HepG2 (cell line): ENCODE data around the gene C1GALT1. TPM values are rescaled to one million over a fixed set of nuclear protein-coding genes. Genes with fewer than 3 reads are reported as not detected.
A peak's percentile ranks its signal among the peaks of the same experiment; 100 is the strongest.

Experiments used
- ATF7-NPFF ChIP-seq: sonication (generic); formaldehyde crosslinking; IDR thresholded peaks from 2 replicates; pipeline ENCODE4 v1.8.1; 2023; ENCODE audit warnings: mild to moderate bottlenecking, low read depth, missing genetic modification reagents, moderate library complexity
- CHD2 ChIP-seq: IDR thresholded peaks from 2 replicates; pipeline ENCODE4 v1.6.1; 2011; ENCODE audit warnings: low read depth, low read length, improper control_type of control experiment
- IKZF4 ChIP-seq: sonication (generic); formaldehyde crosslinking; IDR thresholded peaks from 2 replicates; pipeline ENCODE4 v1.5.1; 2020; ENCODE audit warnings: borderline replicate concordance, mild to moderate bottlenecking, low read depth, missing genetic modification reagents; ENCODE audit errors: not compliant biosample characterization
- NONO ChIP-seq, 2 experiments: fragments of 450-650 bp in 1 of 2; sonication (generic) in 1 of 2; formaldehyde crosslinking in 1 of 2; IDR thresholded peaks in 1 of 2; conservative IDR thresholded peaks in 1 of 2; 2 replicates each; pipeline versions ENCODE4 v1.6.1 to v1.8.0; 2017 to 2022; ENCODE audit warnings: mild to moderate bottlenecking in 1 of 2, missing genetic modification reagents in 1 of 2, moderate library complexity in 1 of 2
- YEATS4 ChIP-seq: sonication (generic); formaldehyde crosslinking; IDR thresholded peaks from 2 replicates; pipeline ENCODE4 v1.4.0; 2020; ENCODE audit warnings: missing genetic modification reagents, borderline replicate concordance
- polyA plus RNA-seq, 8 experiments: library from polyadenylated mRNA; depleted of rRNA in 3 of 8; stranded (reverse) in 7 of 8; unstranded in 1 of 8; fragments of >200 nt; fragmentation: Illumina TruSeq in 4 of 8; extraction: Trizol in 4 of 8; gene quantifications; 2 replicates each; pipeline versions ENCODE4 v1.2.1 to v1.2.3, GENCODE V29; 2011 to 2016; ENCODE audit warnings: low read depth in 4 of 8, missing spikeins in 1 of 8, mixed read lengths in 1 of 8; ENCODE audit not compliant: insufficient read depth in 1 of 8
- total RNA-seq, 5 experiments: library from RNA; depleted of rRNA; stranded (reverse); fragments of >200 nt; fragmentation: Illumina TruSeq; extraction: Trizol; gene quantifications; 2 replicates each; pipeline ENCODE4 v1.2.3, GENCODE V29; 2016; ENCODE audit warnings: low read depth in 1 of 5
- TF ChIP-seq, protein P1 (sequence below): sonication (generic); formaldehyde crosslinking; IDR thresholded peaks from 2 replicates; pipeline ENCODE4 v1.4.0; 2020; ENCODE audit warnings: missing genetic modification reagents
- TF ChIP-seq, protein P2 (sequence below): sonication (generic); formaldehyde crosslinking; IDR thresholded peaks from 2 replicates; pipeline ENCODE4 v1.4.0; 2020; ENCODE audit warnings: missing genetic modification reagents, borderline replicate concordance
- TF ChIP-seq, protein P3 (sequence below): sonication (generic); formaldehyde crosslinking; IDR thresholded peaks from 2 replicates; pipeline ENCODE4 v1.5.1; 2020; ENCODE audit warnings: mild to moderate bottlenecking, missing genetic modification reagents, moderate library complexity
- TF ChIP-seq, protein P4 (sequence below): sonication (generic); formaldehyde crosslinking; IDR thresholded peaks from 2 replicates; pipeline ENCODE4 v1.4.0; 2020; ENCODE audit warnings: mild to moderate bottlenecking, missing genetic modification reagents

Gene C1GALT1
- total and polyA plus RNA-seq, 2 of the 13 experiments (the other 11 are each of a cell fraction or from before 2014, with no cell fraction given): 57.1 to 65.9 TPM

DNA sequence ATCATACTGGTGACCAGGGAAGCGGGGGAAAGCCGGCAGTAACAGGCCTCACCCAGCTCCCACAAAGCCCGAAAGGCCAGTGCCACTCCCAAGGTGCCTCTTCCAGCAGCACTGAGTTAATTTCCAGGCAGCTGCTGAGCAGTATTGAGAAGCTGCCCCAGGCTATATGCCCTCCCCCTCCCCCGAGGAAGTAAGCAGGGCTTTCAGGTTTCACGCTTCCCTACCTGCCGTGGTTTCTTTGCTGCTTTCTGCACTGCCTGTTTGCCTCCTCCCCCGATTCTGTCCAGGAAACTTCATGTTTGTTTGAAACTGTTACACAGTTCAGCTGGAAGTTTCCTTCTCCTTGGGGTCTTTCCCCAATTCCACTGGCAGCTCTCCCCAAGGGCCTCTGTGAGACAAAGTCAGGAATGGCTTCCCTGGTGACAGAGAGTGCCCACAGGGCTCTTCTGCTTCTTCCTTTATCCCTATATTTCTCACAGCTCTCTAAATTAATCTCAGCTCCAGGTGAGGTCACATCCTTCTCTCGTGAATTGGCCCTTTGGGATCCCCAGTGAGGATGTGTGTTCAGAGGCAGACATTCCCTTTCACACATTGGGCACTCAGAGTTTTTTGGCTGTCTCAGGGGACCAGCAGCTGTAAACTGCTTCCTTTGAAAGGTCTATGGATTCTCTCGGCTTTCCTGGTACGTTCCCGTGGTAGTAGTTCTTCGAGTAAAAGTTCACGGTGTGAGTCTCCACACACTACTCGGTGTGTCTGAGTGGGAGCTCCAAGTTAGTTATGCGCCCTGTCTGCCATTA, 19.4 kb downstream of the C1GALT1 start (continued):
- TF ChIP-seq, protein P1, sequence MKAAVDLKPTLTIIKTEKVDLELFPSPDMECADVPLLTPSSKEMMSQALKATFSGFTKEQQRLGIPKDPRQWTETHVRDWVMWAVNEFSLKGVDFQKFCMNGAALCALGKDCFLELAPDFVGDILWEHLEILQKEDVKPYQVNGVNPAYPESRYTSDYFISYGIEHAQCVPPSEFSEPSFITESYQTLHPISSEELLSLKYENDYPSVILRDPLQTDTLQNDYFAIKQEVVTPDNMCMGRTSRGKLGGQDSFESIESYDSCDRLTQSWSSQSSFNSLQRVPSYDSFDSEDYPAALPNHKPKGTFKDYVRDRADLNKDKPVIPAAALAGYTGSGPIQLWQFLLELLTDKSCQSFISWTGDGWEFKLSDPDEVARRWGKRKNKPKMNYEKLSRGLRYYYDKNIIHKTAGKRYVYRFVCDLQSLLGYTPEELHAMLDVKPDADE: no peak
- TF ChIP-seq, protein P2, sequence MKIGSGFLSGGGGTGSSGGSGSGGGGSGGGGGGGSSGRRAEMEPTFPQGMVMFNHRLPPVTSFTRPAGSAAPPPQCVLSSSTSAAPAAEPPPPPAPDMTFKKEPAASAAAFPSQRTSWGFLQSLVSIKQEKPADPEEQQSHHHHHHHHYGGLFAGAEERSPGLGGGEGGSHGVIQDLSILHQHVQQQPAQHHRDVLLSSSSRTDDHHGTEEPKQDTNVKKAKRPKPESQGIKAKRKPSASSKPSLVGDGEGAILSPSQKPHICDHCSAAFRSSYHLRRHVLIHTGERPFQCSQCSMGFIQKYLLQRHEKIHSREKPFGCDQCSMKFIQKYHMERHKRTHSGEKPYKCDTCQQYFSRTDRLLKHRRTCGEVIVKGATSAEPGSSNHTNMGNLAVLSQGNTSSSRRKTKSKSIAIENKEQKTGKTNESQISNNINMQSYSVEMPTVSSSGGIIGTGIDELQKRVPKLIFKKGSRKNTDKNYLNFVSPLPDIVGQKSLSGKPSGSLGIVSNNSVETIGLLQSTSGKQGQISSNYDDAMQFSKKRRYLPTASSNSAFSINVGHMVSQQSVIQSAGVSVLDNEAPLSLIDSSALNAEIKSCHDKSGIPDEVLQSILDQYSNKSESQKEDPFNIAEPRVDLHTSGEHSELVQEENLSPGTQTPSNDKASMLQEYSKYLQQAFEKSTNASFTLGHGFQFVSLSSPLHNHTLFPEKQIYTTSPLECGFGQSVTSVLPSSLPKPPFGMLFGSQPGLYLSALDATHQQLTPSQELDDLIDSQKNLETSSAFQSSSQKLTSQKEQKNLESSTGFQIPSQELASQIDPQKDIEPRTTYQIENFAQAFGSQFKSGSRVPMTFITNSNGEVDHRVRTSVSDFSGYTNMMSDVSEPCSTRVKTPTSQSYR (CRISPR knock-in tag): peak; percentile 28; the same call in 1 of the 2 replicates
- TF ChIP-seq, protein P3, sequence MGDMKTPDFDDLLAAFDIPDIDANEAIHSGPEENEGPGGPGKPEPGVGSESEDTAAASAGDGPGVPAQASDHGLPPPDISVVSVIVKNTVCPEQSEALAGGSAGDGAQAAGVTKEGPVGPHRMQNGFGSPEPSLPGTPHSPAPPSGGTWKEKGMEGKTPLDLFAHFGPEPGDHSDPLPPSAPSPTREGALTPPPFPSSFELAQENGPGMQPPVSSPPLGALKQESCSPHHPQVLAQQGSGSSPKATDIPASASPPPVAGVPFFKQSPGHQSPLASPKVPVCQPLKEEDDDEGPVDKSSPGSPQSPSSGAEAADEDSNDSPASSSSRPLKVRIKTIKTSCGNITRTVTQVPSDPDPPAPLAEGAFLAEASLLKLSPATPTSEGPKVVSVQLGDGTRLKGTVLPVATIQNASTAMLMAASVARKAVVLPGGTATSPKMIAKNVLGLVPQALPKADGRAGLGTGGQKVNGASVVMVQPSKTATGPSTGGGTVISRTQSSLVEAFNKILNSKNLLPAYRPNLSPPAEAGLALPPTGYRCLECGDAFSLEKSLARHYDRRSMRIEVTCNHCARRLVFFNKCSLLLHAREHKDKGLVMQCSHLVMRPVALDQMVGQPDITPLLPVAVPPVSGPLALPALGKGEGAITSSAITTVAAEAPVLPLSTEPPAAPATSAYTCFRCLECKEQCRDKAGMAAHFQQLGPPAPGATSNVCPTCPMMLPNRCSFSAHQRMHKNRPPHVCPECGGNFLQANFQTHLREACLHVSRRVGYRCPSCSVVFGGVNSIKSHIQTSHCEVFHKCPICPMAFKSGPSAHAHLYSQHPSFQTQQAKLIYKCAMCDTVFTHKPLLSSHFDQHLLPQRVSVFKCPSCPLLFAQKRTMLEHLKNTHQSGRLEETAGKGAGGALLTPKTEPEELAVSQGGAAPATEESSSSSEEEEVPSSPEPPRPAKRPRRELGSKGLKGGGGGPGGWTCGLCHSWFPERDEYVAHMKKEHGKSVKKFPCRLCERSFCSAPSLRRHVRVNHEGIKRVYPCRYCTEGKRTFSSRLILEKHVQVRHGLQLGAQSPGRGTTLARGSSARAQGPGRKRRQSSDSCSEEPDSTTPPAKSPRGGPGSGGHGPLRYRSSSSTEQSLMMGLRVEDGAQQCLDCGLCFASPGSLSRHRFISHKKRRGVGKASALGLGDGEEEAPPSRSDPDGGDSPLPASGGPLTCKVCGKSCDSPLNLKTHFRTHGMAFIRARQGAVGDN (CRISPR knock-in tag): peak; percentile 22; the same call in 1 of the 2 replicates
- TF ChIP-seq, protein P4, sequence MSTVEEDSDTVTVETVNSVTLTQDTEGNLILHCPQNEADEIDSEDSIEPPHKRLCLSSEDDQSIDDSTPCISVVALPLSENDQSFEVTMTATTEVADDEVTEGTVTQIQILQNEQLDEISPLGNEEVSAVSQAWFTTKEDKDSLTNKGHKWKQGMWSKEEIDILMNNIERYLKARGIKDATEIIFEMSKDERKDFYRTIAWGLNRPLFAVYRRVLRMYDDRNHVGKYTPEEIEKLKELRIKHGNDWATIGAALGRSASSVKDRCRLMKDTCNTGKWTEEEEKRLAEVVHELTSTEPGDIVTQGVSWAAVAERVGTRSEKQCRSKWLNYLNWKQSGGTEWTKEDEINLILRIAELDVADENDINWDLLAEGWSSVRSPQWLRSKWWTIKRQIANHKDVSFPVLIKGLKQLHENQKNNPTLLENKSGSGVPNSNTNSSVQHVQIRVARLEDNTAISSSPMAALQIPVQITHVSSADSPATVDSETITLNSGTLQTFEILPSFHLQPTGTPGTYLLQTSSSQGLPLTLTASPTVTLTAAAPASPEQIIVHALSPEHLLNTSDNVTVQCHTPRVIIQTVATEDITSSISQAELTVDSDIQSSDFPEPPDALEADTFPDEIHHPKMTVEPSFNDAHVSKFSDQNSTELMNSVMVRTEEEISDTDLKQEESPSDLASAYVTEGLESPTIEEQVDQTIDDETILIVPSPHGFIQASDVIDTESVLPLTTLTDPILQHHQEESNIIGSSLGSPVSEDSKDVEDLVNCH: no peak
- TF ChIP-seq IKZF4 (CRISPR knock-in tag): no peak
- TF ChIP-seq NONO (IDR thresholded peaks at IDR 0.05): no peak
- TF ChIP-seq NONO (CRISPR knock-in tag; conservative IDR thresholded peaks at IDR 0.05): no peak
- TF ChIP-seq CHD2: no peak
- TF ChIP-seq YEATS4 (CRISPR knock-in tag): no peak
- TF ChIP-seq ATF7-NPFF (CRISPR knock-in tag): no peak
